ENCODE measurements around the gene ZNF296. TPM values are rescaled to one million over a fixed set of nuclear protein-coding genes. Genes with fewer than 3 reads are reported as not detected.
A peak's percentile ranks its signal among the peaks of the same experiment; 100 is the strongest.

ZNF296 gene
- total RNA-seq, 2 experiments from 2014 or later = 2.0 to 2.4 TPM

- Histone ChIP-seq H3K36me3 (ENCODE audit: insufficient read depth, low read length) (no peaks in the 10 kb centered on the region), H3K9me3 (ENCODE audit: control insufficient read depth in 1 of 2, insufficient read depth in 1 of 2, low read length in 2 of 2) (no peaks in the 10 kb centered on the region), H3K27me3 (ENCODE audit: control insufficient read depth in 1 of 2, insufficient read depth in 2 of 2, low read length in 2 of 2) (no peaks in the 10 kb centered on the region), H3K4me3 (ENCODE audit: low read length) (no peak overlapping the region), H3K4me1 (ENCODE audit: insufficient read depth, low read length) (peaks cover 39% of the 10 kb centered on the region), H3K27ac (ENCODE audit: low read depth in 1 of 2, low read length in 2 of 2) (no peak overlapping the region)
- H3K9me3 Mint-ChIP-seq = no peaks in the 10 kb centered on the region
- ChIA-PET POLR2A (no interaction called here), CTCF (no interaction called here)
- ATAC-seq (ENCODE audit: poor library complexity) (no peak), DNase-seq (no peak)
- no peak overlapping the region for H3K27ac Mint-ChIP-seq
- H3K4me1 Mint-ChIP-seq (ENCODE audit: low read depth) = peaks cover 47% of the 10 kb centered on the region
- no peak for TF ChIP-seq CTCF (IDR thresholded peaks at IDR 0.05)
- H3K27me3 Mint-ChIP-seq = no peaks in the 10 kb centered on the region
- intact Hi-C loops (cut with DNase I, micrococcal nuclease) = no loop called here
- H3K4me3 Mint-ChIP-seq = no peak overlapping the region
- no peaks in the 10 kb centered on the region for H3K36me3 Mint-ChIP-seq (ENCODE audit: low read depth)
These were observed 47.2 kb upstream of the ZNF296 start for GRCh38 chr19:45123440-45123850.

- TF ChIP-seq CTCF (IDR thresholded peaks at IDR 0.05) = no peak
- POLR2A ChIA-PET = no interaction called here
- H3K36me3 ChIP-seq (ENCODE audit: insufficient read depth, low read length) = no peaks in the 10 kb centered on the region
- H3K9me3 ChIP-seq (ENCODE audit: control insufficient read depth in 1 of 2, insufficient read depth in 1 of 2, low read length in 2 of 2) = no peaks in the 10 kb centered on the region
- Mint-ChIP-seq H3K27me3 (no peaks in the 10 kb centered on the region), H3K9me3 (no peaks in the 10 kb centered on the region), H3K4me1 (ENCODE audit: low read depth) (peaks cover 53% of the 10 kb centered on the region), H3K27ac (peak overlapping the region; percentile 53), H3K4me3 (no peak overlapping the region), H3K36me3 (ENCODE audit: low read depth) (no peaks in the 10 kb centered on the region)
- H3K4me3 ChIP-seq (ENCODE audit: low read length) = no peak overlapping the region
- H3K4me1 ChIP-seq (ENCODE audit: insufficient read depth, low read length) = peaks cover 45% of the 10 kb centered on the region
- DNase-seq (no peak), ATAC-seq (ENCODE audit: poor library complexity) (no peak)
- CTCF ChIA-PET = no interaction called here
- H3K27ac ChIP-seq (ENCODE audit: low read depth in 1 of 2, low read length in 2 of 2) = no peak overlapping the region
- intact Hi-C loops (cut with DNase I, micrococcal nuclease) = no loop called here
- H3K27me3 ChIP-seq (ENCODE audit: control insufficient read depth in 1 of 2, insufficient read depth in 2 of 2, low read length in 2 of 2) = no peaks in the 10 kb centered on the region
These were observed 46.6 kb upstream of the ZNF296 start for GRCh38 chr19:45122832-45123231.

- ChIA-PET CTCF (no interaction called here), POLR2A (no interaction called here)
These were observed 45.6 kb upstream of the ZNF296 start for GRCh38 chr19:45121827-45122345.

More at GRCh38 chr19:45121827-45122345, 45.6 kb upstream of the ZNF296 start:
- H3K4me3 Mint-ChIP-seq = no peak overlapping the region
- no peaks in the 10 kb centered on the region for H3K36me3 Mint-ChIP-seq (ENCODE audit: low read depth)
- no peak overlapping the region for H3K4me3 ChIP-seq (ENCODE audit: low read length)
- H3K27me3 Mint-ChIP-seq = no peaks in the 10 kb centered on the region
- no peak for DNase-seq
- peaks cover 62% of the 10 kb centered on the region for H3K4me1 Mint-ChIP-seq (ENCODE audit: low read depth)
- ATAC-seq (ENCODE audit: poor library complexity) = no peak
- H3K9me3 ChIP-seq (ENCODE audit: control insufficient read depth in 1 of 2, insufficient read depth in 1 of 2, low read length in 2 of 2) = no peaks in the 10 kb centered on the region
- H3K9me3 Mint-ChIP-seq = no peaks in the 10 kb centered on the region
- H3K27ac Mint-ChIP-seq = no peak overlapping the region
- H3K27ac ChIP-seq (ENCODE audit: low read depth in 1 of 2, low read length in 2 of 2) = no peak overlapping the region
- TF ChIP-seq CTCF (IDR thresholded peaks at IDR 0.05) = no peak
- H3K36me3 ChIP-seq (ENCODE audit: insufficient read depth, low read length) = no peaks in the 10 kb centered on the region
- no peaks in the 10 kb centered on the region for H3K27me3 ChIP-seq (ENCODE audit: control insufficient read depth in 1 of 2, insufficient read depth in 2 of 2, low read length in 2 of 2)
- intact Hi-C loops (cut with DNase I, micrococcal nuclease) = no loop called here
- H3K4me1 ChIP-seq (ENCODE audit: insufficient read depth, low read length) = peaks cover 55% of the 10 kb centered on the region
